GM12872 (cell line): ENCODE results near the gene CRIM1.

Experiments
- CTCF ChIP-seq: IDR thresholded peaks from 3 replicates; pipeline ENCODE4 v1.5.1; 2011; ENCODE audit warnings: low read depth, mild to moderate bottlenecking, low read length, moderate library complexity; ENCODE audit not compliant: insufficient read depth

CRIM1 gene

GRCh38 chr2:36374585-36374984 lies 19.0 kb downstream of the CRIM1 start:
- TF ChIP-seq CTCF, result no peak

- TF ChIP-seq CTCF, result no peak
Measured at GRCh38 chr2:36376319-36376765, 20.8 kb downstream of the CRIM1 start.

DNA sequence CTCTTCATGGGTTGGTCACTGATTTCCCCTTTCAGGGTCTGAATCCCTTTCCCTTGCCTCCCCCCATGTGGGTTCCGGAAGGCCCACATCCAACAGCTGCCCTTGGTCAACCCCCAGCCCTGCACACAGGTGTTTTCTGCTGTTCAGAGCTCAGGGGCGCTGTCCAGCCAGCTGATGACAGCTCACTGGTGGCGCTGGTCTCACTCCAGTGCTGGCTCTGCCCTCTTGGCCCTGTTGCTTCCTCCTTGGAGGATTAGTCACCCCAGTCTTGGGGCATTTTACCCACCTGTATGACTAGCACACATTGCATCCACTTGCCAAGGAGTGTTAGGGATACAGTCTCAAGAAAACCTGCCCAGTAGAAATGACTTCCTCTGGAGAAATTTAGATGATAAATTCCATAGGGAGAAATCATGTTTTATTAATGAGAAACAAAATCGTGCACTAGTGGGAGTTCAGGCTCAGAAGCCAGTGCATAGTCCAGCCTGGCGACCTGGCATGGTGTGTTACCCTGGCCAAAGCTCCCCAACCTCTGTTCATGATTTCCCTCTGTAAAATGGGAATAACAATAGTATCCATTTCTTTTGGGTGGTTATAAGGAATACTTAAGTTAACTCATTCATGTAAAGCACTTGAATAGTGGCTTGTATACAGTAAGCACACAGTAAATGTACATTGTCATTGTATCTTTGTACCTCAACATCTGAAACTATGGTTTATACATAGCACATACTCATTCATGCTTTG lies 21.6 kb downstream of the CRIM1 start:
- TF ChIP-seq CTCF, result no peak

DNA sequence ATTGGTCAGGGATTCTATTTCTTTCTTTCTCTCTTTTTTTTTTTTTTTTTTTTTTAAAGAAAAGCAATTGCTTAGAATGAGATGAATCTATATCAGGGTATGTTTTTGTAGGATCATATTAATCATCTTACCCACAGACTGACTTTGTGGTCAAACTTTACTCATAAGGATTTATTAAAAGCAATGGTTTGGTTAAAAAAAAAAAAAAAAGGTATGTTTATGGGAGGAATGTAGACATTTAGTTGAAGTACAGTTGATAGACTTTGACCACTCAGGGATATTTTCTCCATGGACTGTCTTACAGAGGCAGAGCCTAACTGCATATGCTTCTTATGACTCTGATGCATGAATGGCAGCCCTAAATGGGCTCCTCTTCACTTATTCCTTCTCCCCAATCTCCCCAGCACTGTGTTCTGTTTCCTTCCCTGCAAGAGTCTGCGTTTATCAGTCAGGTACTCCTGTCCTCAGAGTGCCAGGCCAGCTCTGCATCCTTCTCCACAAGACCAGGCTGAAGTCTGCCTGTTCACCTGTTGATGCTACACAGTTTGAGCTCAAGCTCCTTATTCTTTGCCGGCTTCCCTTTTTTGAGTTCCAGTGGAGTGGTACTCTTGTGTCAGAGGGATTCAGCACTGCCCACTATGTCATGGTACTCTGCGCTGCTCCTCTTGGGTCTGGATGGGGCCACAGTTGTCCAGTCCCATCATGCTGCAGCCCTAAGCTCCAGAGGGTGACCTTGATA lies 24.3 kb downstream of the CRIM1 start:
- TF ChIP-seq CTCF, result no peak

DNA sequence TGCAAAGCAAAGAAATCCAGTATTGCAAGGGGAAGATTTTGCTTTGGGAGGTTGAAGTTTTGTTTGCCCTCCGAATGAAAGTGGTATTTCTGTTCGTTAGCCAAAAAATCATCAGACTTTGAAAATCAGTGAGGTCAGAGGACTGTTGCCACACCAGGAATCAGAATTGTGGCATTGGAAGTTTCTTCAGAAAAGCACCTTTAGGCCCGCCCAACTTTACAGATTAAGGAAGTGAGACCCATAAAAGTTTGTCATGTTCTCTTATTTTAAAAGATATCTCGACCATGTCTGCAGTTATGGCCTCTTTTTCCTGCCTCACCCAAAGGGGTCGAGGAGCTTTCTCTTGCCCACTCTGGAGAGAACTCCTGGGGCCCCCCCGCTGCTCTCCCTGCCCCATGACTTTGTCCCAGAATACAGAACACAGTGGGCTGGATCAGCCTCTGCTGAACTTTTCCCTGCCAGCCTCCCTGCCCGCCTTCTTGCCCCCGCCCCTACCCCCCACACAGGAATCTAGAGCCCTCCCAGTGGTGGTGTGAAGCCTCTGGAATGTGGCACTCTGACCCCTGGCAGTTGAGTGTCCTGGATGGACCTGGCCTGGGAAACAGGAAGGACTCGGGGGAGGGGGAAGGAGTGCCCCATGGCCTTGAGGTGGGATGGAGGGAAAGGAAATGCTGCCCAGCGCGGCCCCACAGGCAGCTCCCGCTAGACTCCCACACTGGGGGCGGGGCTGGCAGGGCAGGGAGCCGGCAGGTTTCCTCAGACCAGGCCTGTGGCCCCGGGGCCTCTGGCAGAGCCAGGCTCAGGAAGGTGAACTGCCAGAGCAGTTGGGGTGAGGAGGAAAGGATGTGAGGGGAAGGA lies 25.3 kb downstream of the CRIM1 start:
- TF ChIP-seq CTCF, result no peak

GRCh38 chr2:36381993-36382392 lies 26.4 kb downstream of the CRIM1 start:
- no peak for TF ChIP-seq CTCF

DNA sequence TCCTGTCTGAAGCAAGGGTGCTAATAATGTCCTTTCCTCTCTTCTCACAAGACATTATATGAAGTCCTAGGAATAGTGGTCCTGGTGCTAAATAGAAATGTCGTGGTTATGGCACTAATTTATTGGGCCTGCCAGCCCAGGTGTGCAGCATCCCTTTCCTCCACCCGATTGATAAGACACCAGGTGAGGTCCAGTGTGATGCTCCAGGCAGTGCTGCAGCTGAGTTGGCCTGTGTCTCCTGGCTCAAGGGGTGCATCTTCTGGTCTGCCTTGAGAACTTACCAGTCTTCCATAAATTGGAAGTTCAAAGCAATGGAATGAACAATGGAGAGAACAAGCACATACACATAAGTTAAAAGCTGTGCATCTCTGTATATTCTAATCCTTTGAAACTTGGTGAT lies 26.9 kb downstream of the CRIM1 start:
- TF ChIP-seq CTCF, result no peak
